PC-9 (cell line): Measurements from ENCODE around the gene UBE4B. TPM values are rescaled to one million over a fixed set of nuclear protein-coding genes. Genes with fewer than 3 reads are reported as not detected.
"Not testable (repeated sequence)": the region's sequence is repeated elsewhere in the genome, so short reads cannot be mapped to it uniquely, and the experiment has no call there.

Experiments used
- BruUV-seq: library from RNA; stranded (reverse); fragments of 400-500 nt; replicated peaks from 2 replicates; lab custom pipeline; 2021; lab: Mats Ljungman, UMichigan
- CTCF ChIA-PET: fragments of 300-600 bp; sonication (Branson Sonifier 250); formaldehyde crosslinking; loops from one replicate; lab custom pipeline; 2022; ENCODE audit warnings: antibody characterized with exemption; lab: Charles Lee
- POLR2A ChIA-PET: fragments of 300-600 bp; sonication (Branson Sonifier 250); formaldehyde crosslinking; loops from one replicate; lab custom pipeline; 2022; ENCODE audit warnings: antibody characterized with exemption; ENCODE audit not compliant: unreplicated experiment; lab: Charles Lee
- DNase-seq, 2 experiments: peaks; one replicate each; pipeline versions ENCODE4 v3.0.0 to v3.0.0-alpha.2; 2015 to 2022; ENCODE audit warnings: mixed read lengths in 1 of 2
- H2AFZ ChIP-seq: fragments of 200-600 bp; sonication (generic); 2 replicates; pipeline ENCODE4 v1.8.1; 2017; ENCODE audit warnings: antibody characterized with exemption
- H3F3A ChIP-seq: fragments of 200-600 bp; sonication (generic); 2 replicates; pipeline ENCODE4 v1.8.1; 2017; ENCODE audit warnings: antibody characterized with exemption, mild to moderate bottlenecking, low read depth; ENCODE audit not compliant: insufficient read depth
- H3K27ac ChIP-seq: fragments of 200-600 bp; sonication (generic); 2 replicates; pipeline ENCODE4 v1.6.1; 2016; ENCODE audit warnings: mixed run types
- H3K27me3 ChIP-seq: fragments of 200-600 bp; sonication (generic); 2 replicates; pipeline ENCODE4 v1.6.1; 2016; ENCODE audit warnings: low read depth, mixed run types; ENCODE audit not compliant: insufficient read depth
- H3K36me3 ChIP-seq: fragments of 200-600 bp; sonication (generic); 2 replicates; pipeline ENCODE4 v1.6.1; 2016; ENCODE audit warnings: low read depth, mixed run types
- H3K4me1 ChIP-seq: fragments of 200-600 bp; sonication (generic); replicated peaks from 2 replicates; pipeline ENCODE4 v1.6.1; 2016; ENCODE audit warnings: mixed run types; ENCODE audit not compliant: insufficient read depth
- H3K4me2 ChIP-seq: fragments of 200-600 bp; sonication (generic); 2 replicates; pipeline ENCODE4 v1.6.1; 2017; ENCODE audit warnings: mixed run types
- H3K4me3 ChIP-seq: fragments of 200-600 bp; sonication (generic); 2 replicates; pipeline ENCODE4 v1.6.1; 2016; ENCODE audit warnings: mixed run types
- H3K79me2 ChIP-seq: fragments of 200-600 bp; sonication (generic); 2 replicates; pipeline ENCODE4 v1.6.1; 2017; ENCODE audit warnings: low read depth, mixed run types
- H3K9me2 ChIP-seq: fragments of 200-600 bp; sonication (generic); 2 replicates; pipeline ENCODE4 v1.8.1; 2017; ENCODE audit warnings: mild to moderate bottlenecking; ENCODE audit not compliant: insufficient read depth
- H3K9me3 ChIP-seq: fragments of 200-600 bp; sonication (generic); 2 replicates; pipeline ENCODE4 v1.8.1; 2016; ENCODE audit warnings: low read depth; ENCODE audit not compliant: insufficient read depth
- H4K20me1 ChIP-seq: fragments of 200-600 bp; sonication (generic); 2 replicates; pipeline ENCODE4 v1.8.1; 2017; ENCODE audit not compliant: insufficient read depth
- CTCF ChIP-seq: fragments of 200-600 bp; sonication (generic); conservative IDR thresholded peaks from 2 replicates; pipeline ENCODE4 v1.6.1; 2017; ENCODE audit warnings: mixed run types, antibody characterized with exemption, mild to moderate bottlenecking, moderate library complexity
- EZH2 ChIP-seq: fragments of 200-600 bp; sonication (generic); IDR thresholded peaks from 2 replicates; pipeline ENCODE4 v1.8.0; 2017; ENCODE audit warnings: antibody characterized with exemption, low read depth
- intact Hi-C: fragments of 100-400 bp; cut with micrococcal nuclease; formaldehyde crosslinking; loops from one replicate; pipeline ENCODE4 v1.10.0; 2022; ENCODE audit not compliant: unreplicated experiment
- total RNA-seq: library from RNA; stranded (reverse); gene quantifications from 2 replicates; pipeline ENCODE4 v1.2.3, GENCODE V29; 2021

Gene UBE4B
- total RNA-seq, 1 experiment from 2014 or later = 59.1 TPM

DNA sequence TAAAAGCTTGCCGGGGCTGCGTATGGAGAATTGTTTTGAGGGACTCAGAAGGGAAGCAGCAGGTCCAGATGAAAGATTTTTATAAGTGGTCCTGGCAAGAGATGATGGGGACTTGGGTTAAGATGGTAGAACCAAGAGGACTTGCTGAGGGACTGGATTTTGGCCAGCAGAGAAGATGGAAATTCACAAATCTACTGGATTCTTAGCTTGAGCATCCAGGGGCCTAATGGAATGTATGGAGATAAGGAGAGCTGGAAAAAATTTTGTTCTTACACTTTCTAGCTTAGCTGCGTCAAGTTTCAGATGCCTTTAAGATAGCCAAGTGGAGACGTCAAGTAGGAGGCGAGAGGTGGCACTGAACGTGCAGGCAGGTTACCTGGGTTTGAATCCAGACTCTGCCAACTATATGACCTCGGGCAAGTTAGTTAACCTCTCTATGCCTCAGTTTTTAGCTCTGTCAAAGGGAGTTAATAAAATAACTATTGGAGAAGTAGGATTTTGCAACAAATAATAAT lies 39.1 kb upstream of the UBE4B start:
- no peak for DNase-seq
- Histone ChIP-seq H3K4me1 (no peaks in the 10 kb centered on the region), H3F3A (no peaks in the 10 kb centered on the region), H3K4me2 (no peak overlapping the region), H3K27ac (no peak overlapping the region), H3K27me3 (no peaks in the 10 kb centered on the region), H3K4me3 (no peak overlapping the region), H3K79me2 (no peaks in the 10 kb centered on the region), H3K9me2 (no peaks in the 10 kb centered on the region), H3K9me3 (no peaks in the 10 kb centered on the region), H4K20me1 (no peaks in the 10 kb centered on the region), H2AFZ (no peak overlapping the region), H3K36me3 (no peaks in the 10 kb centered on the region)
- no peak for TF ChIP-seq EZH2
- TF ChIP-seq CTCF = no peak
- POLR2A ChIA-PET = no interaction called here
- BruUV-seq = no TSS peak
- CTCF ChIA-PET = no interaction called here
- intact Hi-C loops = no loop called here

GRCh38 chr1:9996624-9997582 lies 35.9 kb upstream of the UBE4B start, which contains the start of gene RBP7:
RBP7 (plus strand) TSS chr1:9997228; CDS start chr1:9997259, 31 bp downstream.
- H3K4me3 ChIP-seq = peak within 1 kb of the TSS; percentile 27; the same call in 1 of the 2 replicates
- TF ChIP-seq EZH2 = no peak
- TF ChIP-seq CTCF = no peak

DNA sequence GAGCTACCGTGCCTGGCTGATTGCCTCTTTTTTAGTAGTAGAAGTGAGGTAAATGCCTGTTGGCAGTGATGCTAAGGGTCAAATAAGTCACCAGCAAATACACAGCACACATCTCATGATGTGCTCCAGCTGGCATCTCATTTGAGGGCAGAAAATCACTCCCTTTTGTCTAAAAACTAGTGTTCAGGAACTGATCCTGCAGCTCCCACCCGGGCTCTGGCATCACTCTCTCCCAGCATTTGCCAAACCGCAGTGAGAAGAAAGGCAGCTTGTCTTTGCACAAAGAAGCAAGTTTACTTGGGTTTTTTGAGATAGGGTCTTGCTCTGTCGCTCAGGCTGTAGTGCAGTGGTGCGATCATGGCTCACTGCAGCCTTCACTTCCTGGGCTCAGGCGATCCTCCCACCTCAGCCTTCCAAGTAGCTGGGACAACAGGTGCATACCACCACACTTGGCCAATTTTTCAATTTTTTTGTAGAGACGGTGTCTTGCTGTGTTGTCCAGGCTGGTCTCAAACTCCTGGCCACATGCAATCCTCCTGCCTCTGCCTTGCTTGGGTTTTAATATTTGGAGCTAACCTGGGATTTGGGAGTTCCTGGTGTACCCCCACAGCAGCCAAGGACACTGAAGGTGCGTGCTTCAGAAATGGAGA lies 31.6 kb upstream of the UBE4B start:
- intact Hi-C loops = no loop called here
- Histone ChIP-seq H3K4me3 (no peak overlapping the region), H3K27ac (no peak overlapping the region), H3K4me2 (no peak overlapping the region), H4K20me1 (no peaks in the 10 kb centered on the region), H3K9me2 (no peaks in the 10 kb centered on the region), H3F3A (no peaks in the 10 kb centered on the region), H3K79me2 (no peaks in the 10 kb centered on the region), H3K9me3 (no peaks in the 10 kb centered on the region), H3K4me1 (no peaks in the 10 kb centered on the region), H3K36me3 (no peaks in the 10 kb centered on the region), H3K27me3 (no peaks in the 10 kb centered on the region), H2AFZ (no peak overlapping the region)
- CTCF ChIA-PET = no interaction called here
- no peak for TF ChIP-seq CTCF
- TF ChIP-seq EZH2 = no peak
- POLR2A ChIA-PET = interaction anchor here (0.7 kb wide), 1 partner anchor 36 kb away, joined by 3 read pairs; no protein-coding TSS in a partner anchor
- BruUV-seq = no TSS peak
- DNase-seq = no peak

More at GRCh38 chr1:9996624-9997582, 35.9 kb upstream of the UBE4B start, which contains the start of gene RBP7:
- no peaks in the 10 kb centered on the region for H3K9me3 ChIP-seq
- peak within 1 kb of the TSS; percentile 59 for H3K4me2 ChIP-seq
- no peaks in the 10 kb centered on the region for H3K36me3 ChIP-seq
- POLR2A ChIA-PET = no interaction called here
- H3K9me2 ChIP-seq = no peaks in the 10 kb centered on the region
- intact Hi-C loops = no loop called here
- H3K27me3 ChIP-seq = no peaks in the 10 kb centered on the region
- peak in 1 of 2 experiments; percentile 6 for DNase-seq
- H3F3A ChIP-seq = no peaks in the 10 kb centered on the region
- H2AFZ ChIP-seq = peak within 1 kb of the TSS; percentile 70; the same call in 1 of the 2 replicates
- H3K27ac ChIP-seq = no peak within 1 kb of the TSS
- no peaks in the 10 kb centered on the region for H3K4me1 ChIP-seq
- BruUV-seq = no TSS peak
- H3K79me2 ChIP-seq = no peaks in the 10 kb centered on the region
- no peaks in the 10 kb centered on the region for H4K20me1 ChIP-seq
- CTCF ChIA-PET = no interaction called here

GRCh38 chr1:10005248-10005647 lies 27.5 kb upstream of the UBE4B start:
- POLR2A ChIA-PET = interaction anchor here (0.7 kb wide), 1 partner anchor 54 kb away, joined by 19 read pairs; no protein-coding TSS in a partner anchor
- H3K9me3 ChIP-seq, H3K27ac ChIP-seq, H3K9me2 ChIP-seq, DNase-seq, H3K79me2 ChIP-seq, H3K4me1 ChIP-seq, H4K20me1 ChIP-seq, H3K4me3 ChIP-seq, H3F3A ChIP-seq, intact Hi-C loops, BruUV-seq, H3K27me3 ChIP-seq, H3K36me3 ChIP-seq, H2AFZ ChIP-seq, CTCF ChIA-PET, H3K4me2 ChIP-seq: not testable (repeated sequence)
